Measurements from ENCODE around the gene KIF18B.

GRCh38 chr17:44961921-44962350 lies 14.4 kb upstream of the KIF18B start:
- TF ChIP-seq POLR2AphosphoS5 (IDR thresholded peaks at IDR 0.05; ENCODE audit: borderline replicate concordance, low read depth, low read length) (no peak), EZH2 (IDR thresholded peaks at IDR 0.05) (no peak)

Measured in SK-N-MC (cell line).